ENCODE results near the gene PI4KA. TPM values are rescaled to one million over a fixed set of nuclear protein-coding genes. Genes with fewer than 3 reads are reported as not detected.

PI4KA gene
- total RNA-seq, 1 experiment from 2014 or later: 54.3 TPM

DNA sequence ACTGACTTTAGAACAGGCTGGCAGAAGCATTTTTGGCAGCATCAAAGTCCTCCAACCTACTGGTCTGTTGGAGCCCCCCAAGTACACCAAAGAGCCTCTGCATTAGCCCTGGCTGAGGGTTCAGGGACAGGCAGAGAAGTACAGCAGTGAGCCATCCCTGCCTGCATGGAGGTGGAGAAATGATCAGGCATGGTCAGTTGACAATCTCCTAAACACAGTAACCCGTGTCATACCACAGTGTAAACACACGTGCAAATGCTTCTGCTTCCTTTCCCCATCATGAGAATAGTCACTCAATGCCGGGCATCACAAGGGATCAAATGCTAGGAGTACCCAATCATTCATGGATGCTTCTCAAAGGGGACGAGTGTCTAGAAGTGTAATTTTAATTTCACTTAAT, 76.5 kb downstream of the PI4KA start:
- POLR2A ChIA-PET: no interaction called here
- intact Hi-C loops (cut with micrococcal nuclease; ENCODE audit: unreplicated experiment): no loop called here
- TF ChIP-seq, protein P1, sequence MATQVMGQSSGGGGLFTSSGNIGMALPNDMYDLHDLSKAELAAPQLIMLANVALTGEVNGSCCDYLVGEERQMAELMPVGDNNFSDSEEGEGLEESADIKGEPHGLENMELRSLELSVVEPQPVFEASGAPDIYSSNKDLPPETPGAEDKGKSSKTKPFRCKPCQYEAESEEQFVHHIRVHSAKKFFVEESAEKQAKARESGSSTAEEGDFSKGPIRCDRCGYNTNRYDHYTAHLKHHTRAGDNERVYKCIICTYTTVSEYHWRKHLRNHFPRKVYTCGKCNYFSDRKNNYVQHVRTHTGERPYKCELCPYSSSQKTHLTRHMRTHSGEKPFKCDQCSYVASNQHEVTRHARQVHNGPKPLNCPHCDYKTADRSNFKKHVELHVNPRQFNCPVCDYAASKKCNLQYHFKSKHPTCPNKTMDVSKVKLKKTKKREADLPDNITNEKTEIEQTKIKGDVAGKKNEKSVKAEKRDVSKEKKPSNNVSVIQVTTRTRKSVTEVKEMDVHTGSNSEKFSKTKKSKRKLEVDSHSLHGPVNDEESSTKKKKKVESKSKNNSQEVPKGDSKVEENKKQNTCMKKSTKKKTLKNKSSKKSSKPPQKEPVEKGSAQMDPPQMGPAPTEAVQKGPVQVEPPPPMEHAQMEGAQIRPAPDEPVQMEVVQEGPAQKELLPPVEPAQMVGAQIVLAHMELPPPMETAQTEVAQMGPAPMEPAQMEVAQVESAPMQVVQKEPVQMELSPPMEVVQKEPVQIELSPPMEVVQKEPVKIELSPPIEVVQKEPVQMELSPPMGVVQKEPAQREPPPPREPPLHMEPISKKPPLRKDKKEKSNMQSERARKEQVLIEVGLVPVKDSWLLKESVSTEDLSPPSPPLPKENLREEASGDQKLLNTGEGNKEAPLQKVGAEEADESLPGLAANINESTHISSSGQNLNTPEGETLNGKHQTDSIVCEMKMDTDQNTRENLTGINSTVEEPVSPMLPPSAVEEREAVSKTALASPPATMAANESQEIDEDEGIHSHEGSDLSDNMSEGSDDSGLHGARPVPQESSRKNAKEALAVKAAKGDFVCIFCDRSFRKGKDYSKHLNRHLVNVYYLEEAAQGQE (IDR thresholded peaks at IDR 0.05; ENCODE audit: insufficient read depth in 1 of 2, low read depth in 2 of 2, low read length in 1 of 2): no peak
- TF ChIP-seq, protein P2, sequence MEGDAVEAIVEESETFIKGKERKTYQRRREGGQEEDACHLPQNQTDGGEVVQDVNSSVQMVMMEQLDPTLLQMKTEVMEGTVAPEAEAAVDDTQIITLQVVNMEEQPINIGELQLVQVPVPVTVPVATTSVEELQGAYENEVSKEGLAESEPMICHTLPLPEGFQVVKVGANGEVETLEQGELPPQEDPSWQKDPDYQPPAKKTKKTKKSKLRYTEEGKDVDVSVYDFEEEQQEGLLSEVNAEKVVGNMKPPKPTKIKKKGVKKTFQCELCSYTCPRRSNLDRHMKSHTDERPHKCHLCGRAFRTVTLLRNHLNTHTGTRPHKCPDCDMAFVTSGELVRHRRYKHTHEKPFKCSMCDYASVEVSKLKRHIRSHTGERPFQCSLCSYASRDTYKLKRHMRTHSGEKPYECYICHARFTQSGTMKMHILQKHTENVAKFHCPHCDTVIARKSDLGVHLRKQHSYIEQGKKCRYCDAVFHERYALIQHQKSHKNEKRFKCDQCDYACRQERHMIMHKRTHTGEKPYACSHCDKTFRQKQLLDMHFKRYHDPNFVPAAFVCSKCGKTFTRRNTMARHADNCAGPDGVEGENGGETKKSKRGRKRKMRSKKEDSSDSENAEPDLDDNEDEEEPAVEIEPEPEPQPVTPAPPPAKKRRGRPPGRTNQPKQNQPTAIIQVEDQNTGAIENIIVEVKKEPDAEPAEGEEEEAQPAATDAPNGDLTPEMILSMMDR (IDR thresholded peaks at IDR 0.05): no peak
- TF ChIP-seq TCF7L2 (IDR thresholded peaks at IDR 0.05; ENCODE audit: low read depth, low read length): no peak
- TF ChIP-seq POLR2AphosphoS5 (IDR thresholded peaks at IDR 0.05; ENCODE audit: low read depth, low read length): no peak
- TF ChIP-seq SIN3A (IDR thresholded peaks at IDR 0.05; ENCODE audit: borderline replicate concordance, insufficient read depth, low read depth, low read length): no peak
- Histone ChIP-seq H3K4me3 (ENCODE audit: low read depth in 2 of 2, low read length in 2 of 2) (no peak overlapping the region), H3K27ac (ENCODE audit: low read length) (no peak overlapping the region), H3K4me1 (ENCODE audit: control insufficient read depth, insufficient read depth, low read length) (no peaks in the 10 kb centered on the region), H3K36me3 (ENCODE audit: control insufficient read depth, insufficient read depth, low read length) (no peaks in the 10 kb centered on the region), H3K27me3 (ENCODE audit: control insufficient read depth, insufficient read depth, low read length) (no peaks in the 10 kb centered on the region), H3K9me3 (ENCODE audit: control insufficient read depth, insufficient read depth, low read depth, low read length) (no peaks in the 10 kb centered on the region)
- CTCF ChIA-PET: no interaction called here
- BruUV-seq (replicated peaks): no TSS peak
- in situ Hi-C loops (cut with HindIII; ENCODE audit: low pct_unique_long_range_greater_than_20kb, low sequenced_read_pairs): no loop called here
- DNase-seq (ENCODE audit: low read depth, low spot score): no peak
- ATAC-seq: no peak

DNA sequence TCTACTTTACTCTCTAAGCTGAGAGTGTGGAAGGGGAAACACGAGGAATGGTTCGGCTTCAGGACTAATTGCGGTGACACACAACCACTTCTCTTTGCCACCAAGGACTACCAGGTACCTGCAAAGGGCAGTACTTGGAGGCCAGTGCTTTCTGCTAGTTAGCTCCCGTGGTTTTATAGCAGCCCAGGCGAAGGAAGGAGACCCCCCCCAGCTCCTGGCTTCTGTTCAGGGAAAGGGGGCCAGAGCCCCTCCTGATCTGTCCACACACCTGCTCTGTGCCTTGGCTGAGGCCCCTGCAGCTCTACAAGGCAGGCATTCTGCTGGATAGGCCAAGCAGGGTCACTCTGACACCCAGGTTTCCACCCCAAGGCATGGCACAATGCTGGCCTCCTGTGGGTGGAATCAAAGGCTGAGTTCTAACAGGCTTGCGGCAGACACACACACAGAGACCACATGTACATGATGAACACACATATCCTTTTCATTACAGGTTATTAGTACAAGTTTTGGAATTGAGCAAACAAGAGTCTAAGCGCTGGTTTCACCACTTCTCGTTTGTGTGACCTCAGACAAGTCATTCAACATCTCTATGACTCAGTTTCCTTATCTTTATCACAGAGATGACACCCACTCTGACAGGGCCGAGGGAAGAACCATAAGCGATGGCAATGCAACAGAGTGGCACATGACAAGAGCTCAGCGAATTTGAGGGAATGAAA, 77.2 kb downstream of the PI4KA start:
- Histone ChIP-seq H3K4me1 (ENCODE audit: control insufficient read depth, insufficient read depth, low read length) (no peaks in the 10 kb centered on the region), H3K9me3 (ENCODE audit: control insufficient read depth, insufficient read depth, low read depth, low read length) (no peaks in the 10 kb centered on the region), H3K27me3 (ENCODE audit: control insufficient read depth, insufficient read depth, low read length) (no peaks in the 10 kb centered on the region), H3K4me3 (ENCODE audit: low read depth in 2 of 2, low read length in 2 of 2) (no peak overlapping the region), H3K36me3 (ENCODE audit: control insufficient read depth, insufficient read depth, low read length) (no peaks in the 10 kb centered on the region), H3K27ac (ENCODE audit: low read length) (no peak overlapping the region)
- ATAC-seq (no peak), DNase-seq (ENCODE audit: low read depth, low spot score) (no peak)
- intact Hi-C loops (cut with micrococcal nuclease; ENCODE audit: unreplicated experiment): no loop called here
- POLR2A ChIA-PET: no interaction called here
- CTCF ChIA-PET: no interaction called here
- no TSS peak for BruUV-seq (replicated peaks)
- in situ Hi-C loops (cut with HindIII; ENCODE audit: low pct_unique_long_range_greater_than_20kb, low sequenced_read_pairs): no loop called here
- TF ChIP-seq, protein P2 (IDR thresholded peaks at IDR 0.05): no peak
- TF ChIP-seq, protein P1 (IDR thresholded peaks at IDR 0.05; ENCODE audit: insufficient read depth in 1 of 2, low read depth in 2 of 2, low read length in 1 of 2): no peak
- TF ChIP-seq SIN3A (IDR thresholded peaks at IDR 0.05; ENCODE audit: borderline replicate concordance, insufficient read depth, low read depth, low read length): no peak
- TF ChIP-seq TCF7L2 (IDR thresholded peaks at IDR 0.05; ENCODE audit: low read depth, low read length): no peak
- no peak for TF ChIP-seq POLR2AphosphoS5 (IDR thresholded peaks at IDR 0.05; ENCODE audit: low read depth, low read length)
